Measurements from ENCODE around the gene LRPAP1.
"Not testable (repeated sequence)": the region's sequence is repeated elsewhere in the genome, so short reads cannot be mapped to it uniquely, and the experiment has no call there.

The LRPAP1 gene

DNA sequence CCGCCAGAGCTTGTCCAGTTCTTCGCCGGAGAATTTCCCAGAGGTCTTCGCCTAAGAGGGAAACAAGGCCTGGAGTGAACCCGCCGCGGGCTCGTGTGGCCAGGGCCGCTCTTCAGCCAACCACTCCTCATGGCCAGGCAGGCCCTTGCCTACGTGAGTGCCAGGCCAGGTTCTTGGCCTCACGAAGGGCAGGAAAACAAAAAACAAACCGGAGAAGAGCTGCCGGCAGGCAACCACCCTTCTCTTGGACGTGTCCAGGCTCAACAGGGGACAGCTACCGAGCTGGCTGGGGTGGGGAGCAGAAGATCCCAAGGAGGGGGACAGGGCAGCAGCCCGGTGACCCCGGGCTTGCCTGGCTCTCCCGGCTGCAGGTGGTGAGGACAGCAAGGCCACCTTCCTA lies 13.3 kb downstream of the LRPAP1 start:
- DNase-seq (ENCODE audit: low read depth in 2 of 2), result no peak

DNA sequence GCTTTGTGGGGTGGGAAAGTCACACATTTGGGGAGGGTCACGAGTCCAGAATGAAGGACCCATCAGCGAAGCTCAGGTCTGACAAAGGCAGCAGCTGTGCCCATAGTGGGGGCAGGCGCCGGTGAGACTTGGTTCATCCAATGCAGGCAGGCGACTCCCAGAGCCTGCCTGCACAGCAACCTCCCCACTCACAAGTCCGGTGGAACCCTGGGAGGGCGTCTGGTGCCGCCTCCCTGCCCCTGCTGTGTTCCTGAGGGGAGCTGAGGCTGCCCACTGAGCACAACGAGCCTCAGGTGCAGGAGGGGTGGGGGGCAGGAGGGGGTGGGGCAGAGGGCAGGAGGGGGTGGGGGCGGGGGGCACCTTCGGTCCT lies 13.7 kb downstream of the LRPAP1 start:
- no peak for DNase-seq (ENCODE audit: low read depth in 2 of 2)

DNA sequence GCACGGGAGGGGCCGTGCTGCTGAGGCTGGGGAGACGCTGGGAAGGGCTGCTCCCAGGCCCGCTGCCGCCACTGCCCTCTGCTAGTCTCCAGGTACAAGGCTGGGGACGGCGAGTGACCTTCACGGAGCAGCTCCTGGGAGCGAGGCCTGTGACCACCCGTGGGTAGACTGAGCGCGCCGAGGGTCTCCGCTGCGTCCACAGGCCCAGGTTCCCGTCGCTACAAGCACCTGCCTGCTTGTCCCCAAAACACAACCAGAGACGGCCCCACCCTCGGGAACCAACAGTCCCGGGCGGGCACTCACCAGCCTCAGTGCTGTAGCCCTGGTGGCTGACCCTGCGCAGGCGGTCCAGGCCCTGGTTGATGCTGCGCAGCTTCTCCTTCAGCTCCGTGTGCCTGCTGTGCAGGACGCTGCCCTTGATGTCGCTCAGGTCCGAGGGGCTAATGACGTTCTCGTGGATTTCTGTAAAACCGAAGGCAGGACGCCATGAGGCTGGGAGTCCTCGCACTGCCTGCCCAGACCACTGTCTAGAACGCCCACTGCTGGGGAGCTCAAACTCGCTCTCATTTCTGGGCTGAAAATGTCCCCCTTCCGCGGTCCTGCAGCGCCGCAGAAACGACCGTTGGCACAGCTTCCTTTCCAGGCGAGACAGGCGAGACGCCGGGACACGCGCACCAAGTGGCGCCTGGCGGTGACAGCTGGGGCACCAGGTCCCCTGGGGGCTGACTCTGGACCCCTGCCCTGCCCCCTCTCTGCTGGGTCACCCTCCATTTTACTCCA lies 14.3 kb downstream of the LRPAP1 start:
- no peak for DNase-seq (ENCODE audit: low read depth in 2 of 2)

DNA sequence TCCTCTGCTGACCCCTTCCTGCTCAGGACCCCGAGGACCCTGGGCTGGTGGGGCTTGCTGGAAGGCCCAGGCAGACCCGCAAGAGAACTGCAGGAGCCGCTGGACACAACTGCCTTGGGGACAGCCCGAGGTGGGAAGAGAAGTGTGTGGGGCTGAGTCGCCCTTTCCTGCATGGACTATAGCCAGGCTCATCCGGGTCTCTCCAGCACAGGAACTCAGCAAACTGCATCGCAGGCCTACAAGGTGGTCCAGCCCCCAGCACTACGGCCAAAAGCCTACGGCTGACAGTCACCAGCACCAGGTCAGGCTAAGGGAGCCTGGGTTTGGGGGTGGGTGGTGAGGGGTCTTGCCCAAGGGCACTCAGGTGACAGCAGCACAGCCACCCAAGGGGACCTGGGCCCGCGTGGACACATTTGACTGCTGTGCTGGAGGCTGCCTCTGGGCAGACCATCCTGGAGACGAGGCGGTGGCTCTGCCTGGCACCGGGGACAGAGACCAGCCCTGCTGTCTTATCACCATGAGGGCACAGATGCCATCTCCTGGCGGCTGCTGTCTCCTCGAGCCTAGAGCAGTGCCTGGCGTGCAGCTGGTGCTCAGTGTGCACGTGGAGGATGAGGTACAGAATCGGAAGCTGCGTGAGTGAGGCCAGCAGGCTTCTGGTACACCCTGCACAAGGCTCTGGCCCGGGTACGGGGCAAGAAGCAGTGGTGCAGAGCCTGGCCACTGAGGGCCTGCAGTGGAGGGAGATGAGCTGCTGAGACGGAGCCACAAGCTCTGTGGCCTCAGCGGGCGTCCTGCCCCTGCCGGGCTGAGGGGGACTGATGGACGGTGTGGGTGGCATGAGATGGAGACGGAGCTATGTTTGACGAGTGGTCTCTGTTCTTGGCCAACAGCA lies 15.1 kb downstream of the LRPAP1 start:
- no peak for DNase-seq (ENCODE audit: low read depth in 2 of 2)

DNA sequence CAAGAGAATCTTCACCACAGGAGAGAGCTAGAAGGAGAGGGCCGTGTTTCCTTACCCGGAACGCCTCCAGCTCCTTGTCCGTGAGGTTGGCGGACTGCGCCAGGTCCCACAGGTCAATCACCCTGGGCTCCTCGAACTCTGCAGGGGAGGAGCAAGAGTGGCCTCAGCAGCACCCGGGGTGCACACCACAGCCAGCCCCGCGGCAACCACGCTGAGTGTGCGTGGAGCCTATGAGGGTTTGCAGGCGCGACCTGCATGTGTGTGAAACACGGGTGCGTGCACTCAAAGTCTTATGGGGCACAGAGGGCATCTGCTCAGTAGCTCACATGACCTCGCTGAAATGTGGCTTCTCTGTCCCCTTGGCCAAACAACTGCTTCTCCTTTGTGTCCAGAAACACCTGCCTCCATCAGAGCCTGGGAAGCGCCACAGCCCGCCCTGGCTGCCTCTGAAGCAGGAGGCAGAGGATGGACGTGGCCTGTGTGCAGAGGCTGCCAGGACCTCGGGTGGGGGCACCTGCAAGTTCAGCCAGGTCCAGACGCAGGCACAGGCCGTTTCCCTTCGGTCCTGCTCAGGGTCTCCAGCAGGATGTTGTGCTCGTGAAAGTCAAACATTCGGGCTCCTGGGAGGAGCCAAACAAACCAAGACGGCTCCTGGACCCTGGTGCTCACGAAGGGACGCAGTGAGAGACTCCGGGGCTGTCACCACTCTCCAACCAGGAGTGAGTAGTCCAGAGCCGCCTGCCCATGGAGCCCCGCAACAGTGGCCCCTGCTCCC lies 16.0 kb downstream of the LRPAP1 start:
- no peak for DNase-seq (ENCODE audit: low read depth in 2 of 2)

DNA sequence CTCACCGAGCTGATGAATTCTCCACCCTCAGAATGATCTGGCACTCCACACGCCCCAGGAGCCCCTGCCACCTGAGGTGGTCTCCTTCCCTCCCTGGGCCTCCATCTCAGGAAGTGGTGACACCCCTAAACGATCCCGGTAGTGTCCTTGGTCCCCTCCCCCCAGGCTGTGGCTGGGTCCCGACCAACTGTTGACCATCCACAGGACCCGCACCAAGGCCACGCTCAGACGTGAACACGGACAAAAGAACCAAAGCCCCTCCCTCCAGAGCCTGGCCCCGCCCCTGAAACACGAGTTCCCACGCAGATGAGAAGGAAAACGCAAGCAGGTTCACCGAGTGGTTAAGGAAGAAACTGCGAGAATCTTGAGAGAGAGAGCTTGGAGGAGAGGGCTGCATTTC lies 16.6 kb downstream of the LRPAP1 start:
- DNase-seq (ENCODE audit: low read depth in 2 of 2), result no peak

DNA sequence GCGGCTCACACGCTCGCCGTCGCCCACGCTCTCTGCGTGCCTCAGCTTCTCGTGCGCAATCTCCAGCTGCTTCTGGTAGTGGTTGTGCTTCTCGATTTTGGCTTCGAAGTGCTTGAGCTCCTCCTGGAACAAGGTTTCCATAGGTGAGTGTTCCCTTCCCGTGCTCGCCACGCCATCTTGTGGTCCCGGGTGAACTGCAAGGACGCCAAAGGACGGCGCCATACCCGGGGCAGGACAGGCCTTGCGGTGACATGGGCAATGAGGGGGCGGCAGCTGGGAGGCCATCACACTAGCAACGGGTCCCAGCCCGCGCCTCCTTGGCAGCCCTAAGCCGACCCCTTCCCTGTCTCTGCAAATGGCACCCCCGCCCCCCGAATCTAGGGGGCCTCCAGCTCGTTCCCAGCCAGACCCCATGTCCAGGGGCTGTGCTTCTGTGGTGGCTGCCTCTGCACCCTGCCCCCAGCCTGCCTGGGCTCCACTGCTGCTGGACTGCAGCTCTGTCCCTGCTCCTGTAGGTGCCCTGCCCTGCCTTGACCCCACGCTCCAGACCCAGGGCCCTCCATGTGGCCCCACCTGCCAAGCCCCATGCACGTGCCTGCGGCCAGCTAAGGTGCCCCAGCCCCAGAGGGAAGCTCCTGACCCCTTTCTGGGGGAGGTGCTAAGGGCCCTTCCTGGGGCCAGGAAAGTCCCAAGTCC lies 17.3 kb downstream of the LRPAP1 start:
- DNase-seq (ENCODE audit: low read depth in 2 of 2), result no peak

DNA sequence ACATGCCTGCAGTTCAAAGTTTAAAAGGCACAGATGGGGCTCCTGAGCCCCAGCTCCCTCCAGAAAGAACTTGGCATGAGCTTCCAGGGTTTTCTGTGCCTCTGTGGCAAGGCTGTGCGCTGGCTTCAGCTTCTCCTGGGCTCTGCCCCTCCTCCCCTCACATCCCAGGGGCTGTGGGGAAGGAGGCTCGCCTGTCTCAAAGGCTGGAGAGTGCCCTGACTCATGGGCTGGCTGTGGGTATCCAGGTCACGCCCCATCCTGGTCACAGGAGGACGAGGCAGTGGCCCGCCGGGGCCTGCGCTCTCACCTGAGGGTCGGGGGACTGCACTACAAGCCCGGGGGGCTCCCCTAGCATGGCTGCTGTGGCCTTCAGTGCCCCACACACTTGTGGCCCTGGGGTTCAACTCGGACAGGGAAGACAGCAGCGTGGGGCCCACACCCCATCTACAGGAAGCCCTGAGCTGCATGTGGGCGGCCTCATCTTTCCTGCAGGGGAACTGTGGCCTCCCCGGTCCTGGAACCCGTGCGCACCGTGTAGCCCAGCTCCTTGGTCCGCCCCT lies 17.9 kb downstream of the LRPAP1 start:
- no peak for DNase-seq (ENCODE audit: low read depth in 2 of 2)

DNA sequence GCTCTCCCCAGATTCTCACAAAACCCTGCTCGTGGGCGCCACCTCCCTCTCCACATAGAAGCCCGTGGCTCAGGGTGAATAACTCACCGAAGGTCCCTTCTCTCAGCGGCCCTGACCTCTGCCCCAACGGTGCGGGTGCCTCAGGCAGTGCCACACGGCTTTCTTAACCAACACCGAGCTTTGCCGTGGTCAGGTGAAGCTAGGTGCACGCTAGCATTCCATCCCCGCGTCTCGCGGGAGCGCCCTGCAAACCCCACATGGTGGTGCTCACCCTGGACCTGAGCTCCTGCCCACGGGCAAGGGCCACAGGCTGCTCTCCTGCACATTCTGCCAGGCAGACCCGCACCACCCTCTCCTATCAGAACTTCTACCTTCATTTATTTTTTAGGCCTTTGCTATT lies 18.4 kb downstream of the LRPAP1 start:
- no peak for DNase-seq (ENCODE audit: low read depth in 2 of 2)

DNA sequence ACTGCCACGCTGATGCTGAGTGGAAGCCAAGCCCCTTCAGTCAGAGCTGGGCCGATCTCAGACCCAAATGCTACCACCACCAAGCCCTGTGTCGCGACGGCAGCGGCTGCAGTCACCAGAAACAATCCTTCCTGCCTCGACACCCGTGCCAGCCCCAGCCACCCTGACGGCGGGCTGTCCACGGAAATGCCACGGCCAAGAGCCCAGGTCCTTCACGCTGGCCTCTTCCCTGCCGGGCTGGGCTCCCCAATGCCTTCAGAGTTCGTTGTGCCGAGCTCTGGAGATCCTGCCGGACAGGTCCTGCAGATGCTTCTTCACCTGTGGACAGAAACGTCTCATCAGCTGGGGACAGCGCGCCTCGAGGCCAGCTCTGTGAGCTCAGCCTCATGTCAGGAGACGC lies 19.5 kb downstream of the LRPAP1 start:
- DNase-seq (ENCODE audit: low read depth in 2 of 2), result no peak

DNA sequence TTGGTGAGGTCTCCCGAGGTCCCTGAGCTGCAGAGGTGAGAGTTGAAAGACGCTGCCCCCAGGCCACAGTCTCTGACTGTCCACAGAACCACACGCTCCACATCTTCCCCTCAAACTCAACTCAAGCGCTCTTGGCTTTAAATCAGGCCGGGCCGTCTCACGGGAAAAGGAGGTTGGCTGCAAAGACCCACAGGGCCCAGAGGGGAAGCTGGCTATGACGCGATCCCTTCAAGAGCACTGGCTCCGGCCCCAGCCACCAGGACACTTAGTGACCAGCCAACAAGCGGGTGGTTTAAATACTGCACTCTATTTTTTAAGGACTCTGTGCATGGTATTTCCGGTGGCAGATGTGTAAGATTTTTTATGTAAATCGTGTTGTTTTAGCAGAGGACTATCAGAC lies 19.9 kb downstream of the LRPAP1 start:
- no peak for DNase-seq (ENCODE audit: low read depth in 2 of 2)

DNA sequence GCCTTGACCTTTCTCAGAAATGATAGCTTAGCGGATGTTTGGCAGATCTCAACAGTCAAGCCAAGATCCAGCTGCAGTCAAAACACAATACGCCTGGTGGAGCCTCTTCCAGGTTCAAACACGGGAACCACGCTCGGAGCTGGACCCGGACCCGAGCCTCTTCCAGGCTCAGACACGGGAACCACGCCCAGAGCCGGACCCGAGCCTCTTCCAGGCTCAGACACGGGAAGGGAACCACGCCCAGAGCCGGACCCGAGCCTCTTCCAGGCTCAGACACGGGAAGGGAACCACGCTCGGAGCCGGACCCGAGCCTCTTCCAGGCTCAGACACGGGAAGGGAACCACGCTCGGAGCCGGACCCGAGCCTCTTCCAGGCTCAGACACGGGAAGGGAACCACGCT lies 20.6 kb downstream of the LRPAP1 start:
- not testable (repeated sequence) for DNase-seq (ENCODE audit: low read depth in 2 of 2)

DNA sequence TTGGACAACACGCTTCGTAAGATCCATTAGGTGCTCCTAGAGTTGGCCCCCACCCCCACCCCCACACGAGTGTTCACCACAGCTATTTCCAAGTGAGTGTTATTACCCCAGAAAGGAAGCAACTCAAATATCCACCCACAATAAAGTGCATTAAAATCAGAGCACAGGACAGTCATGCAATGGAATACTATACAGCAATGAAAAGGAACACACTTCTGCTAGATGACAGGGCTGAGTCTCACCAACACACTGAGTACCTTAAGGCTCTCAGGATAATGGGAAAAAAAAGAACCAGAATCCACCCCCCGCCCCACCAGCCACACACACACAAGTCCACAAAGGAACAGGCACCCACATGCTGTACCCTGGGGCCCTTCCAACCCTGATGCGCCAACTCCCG lies 21.0 kb downstream of the LRPAP1 start:
- DNase-seq (ENCODE audit: low read depth in 2 of 2), result no peak

DNA sequence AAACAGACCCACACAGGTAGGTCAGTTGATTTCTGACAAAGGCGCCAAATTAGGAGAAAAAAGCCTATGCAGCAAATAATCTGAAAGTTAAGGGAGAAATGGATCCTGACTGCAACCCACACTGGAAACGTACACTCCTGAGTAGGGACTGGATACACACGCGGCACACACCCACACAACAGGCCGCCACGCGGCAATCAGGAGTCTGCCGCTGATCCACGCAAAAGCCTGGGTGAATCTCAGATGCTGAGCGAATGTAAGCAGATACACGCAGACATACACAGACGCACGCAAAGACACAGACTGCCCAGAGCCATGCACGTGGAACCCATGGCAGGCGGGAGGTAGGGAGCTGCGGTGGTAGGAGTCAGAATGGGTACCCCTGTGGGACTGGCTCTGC lies 21.7 kb downstream of the LRPAP1 start:
- DNase-seq (ENCODE audit: low read depth in 2 of 2), result no peak

DNA sequence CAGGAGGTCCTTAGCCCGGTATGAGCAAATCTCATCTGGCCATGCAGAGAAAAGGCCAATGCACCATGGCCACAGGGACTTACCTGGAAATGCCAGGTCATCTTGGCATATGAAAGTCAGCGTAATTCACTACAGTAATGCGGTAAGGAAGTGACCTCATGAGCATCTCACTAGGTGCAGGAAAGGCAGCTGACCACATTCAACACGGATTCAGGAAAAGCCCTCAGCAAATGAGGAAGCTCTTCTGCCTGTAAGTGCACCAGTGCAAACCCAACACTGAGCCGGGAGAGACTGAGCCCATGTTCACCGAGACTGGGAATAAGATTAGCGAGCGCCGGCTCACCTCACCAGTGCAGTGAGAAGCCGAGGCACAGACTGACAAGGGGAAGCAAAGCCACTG lies 23.7 kb downstream of the LRPAP1 start:
- DNase-seq (ENCODE audit: low read depth in 2 of 2), result no peak

DNA sequence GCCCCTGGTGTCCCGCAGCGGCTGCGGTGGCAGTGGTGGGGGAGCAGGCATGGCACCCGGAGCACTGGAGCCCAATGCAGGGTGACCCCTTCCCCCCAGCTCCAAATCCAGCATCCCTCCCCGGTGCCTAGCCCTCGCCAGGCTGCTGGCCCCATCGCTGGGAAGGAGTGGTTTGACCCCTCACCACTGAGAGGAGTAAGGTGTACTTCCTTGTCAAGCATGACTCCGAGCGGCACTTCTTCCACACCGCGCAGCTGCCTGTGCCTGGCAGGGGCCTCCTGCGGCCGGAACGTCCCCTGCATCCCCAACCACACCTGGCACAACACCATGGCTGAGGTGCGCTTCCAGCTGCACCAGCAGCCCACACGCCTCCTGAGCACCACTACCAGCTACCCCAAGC lies 27.0 kb downstream of the LRPAP1 start:
- no peak for DNase-seq (ENCODE audit: low read depth in 2 of 2)

DNA sequence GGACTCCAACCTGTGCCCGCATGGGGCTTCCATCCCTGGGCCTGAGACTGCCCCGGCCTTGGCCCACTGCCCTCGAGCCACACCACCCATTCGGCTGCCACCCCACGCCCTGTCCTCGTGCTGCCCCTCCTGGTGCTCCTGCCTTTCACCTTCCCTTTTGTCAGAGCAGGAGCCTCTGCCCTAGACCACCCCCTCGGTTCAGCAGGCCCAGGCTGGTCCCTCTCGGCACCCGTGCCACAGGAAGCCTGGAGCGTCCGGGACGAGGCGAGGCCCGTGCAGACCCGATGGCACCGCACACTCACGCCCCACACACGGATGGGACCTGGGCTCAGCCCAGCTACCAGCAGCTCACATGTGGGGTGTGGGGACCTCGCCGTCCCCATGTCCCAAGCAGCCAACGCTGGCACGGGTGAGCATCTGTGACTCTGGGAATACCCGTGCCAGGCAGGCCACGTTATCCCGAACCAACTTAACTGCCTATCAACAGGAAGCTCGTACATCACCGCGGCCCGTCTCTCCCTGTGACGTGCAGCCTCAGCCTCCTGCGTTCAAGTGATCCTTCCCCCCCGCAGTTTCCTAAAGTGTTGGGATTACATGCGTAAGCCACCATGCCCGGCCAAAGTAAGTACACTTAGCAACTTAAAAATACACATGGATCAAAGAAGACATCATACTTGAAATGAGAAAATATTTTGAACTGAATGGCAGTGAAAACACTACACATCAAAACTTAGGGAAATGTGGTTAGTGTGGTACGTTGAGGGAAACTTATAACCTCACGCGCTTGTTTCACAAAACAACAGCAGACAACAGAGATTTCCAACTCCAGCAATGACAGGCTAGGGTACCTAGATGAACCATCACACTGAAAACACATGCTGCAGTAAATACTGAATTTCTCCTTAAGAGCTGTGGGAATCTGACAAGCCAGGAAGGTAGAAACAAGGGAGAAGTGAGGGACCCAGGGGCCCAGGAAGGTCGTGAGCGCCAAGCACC lies 29.0 kb downstream of the LRPAP1 start:
- no peak for DNase-seq (ENCODE audit: low read depth in 2 of 2)

DNA sequence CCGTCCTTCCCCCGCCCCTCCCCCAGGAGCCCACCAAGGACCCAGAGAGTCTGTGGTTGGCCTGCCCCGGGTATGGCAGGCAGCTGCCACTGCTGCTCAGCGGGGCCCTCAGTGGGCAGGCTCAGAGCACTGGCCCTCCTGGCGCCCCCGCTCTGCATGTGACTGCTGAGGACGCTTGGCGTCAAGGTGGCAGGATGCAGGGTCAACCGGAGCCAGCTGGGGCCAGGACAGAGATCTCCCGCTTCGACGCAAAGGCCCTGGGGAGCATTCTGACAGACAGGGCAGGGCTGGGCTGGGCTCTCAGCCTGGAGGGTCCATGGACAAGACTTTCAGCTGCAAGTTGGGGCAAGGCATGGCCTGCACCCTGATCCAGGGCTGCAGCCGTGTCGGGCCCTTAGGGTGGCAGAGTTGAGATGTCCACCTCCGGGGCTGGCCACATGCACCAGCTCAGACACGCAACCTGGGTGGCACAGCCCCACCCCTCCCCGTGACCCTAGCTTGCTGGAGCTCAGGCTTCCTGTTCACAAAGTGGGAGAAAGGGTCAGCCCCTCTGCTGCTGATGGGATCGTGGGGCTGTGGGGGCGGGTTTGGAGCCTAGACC lies 30.3 kb downstream of the LRPAP1 start:
- no peak for DNase-seq (ENCODE audit: low read depth in 2 of 2)

DNA sequence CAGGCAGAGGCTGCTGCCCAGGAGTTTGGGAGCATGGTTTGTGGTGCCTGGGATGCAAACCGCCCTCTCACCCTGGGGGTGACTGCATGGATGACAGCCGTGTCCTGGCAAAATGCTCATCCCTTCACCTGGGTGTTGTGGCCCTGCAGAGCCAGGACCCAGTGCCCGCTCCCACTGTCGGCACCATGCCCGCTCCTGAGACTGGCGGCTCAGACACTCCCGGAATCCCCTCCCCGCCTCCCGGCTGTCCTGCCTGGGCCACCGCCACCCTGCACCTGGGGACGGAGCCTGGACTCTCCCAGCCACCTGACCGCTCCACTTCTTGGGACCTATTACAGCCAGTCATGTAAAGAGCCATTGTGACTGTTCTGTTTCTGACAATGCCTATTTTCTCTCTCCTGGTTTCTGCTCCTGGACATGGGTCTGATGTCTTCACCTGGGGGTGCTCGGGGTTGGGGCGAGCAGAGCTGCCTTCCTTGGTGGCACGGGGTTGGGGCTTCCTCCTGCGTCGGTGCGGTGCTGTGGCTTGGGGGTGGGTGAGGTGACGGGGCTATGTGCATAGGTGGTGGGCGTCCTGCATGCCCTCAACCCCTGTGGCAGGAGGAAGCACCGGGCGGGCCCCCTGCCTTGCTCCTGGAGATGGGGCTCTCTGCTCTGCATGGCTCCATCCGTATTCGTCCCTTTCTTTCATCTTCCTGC lies 30.9 kb downstream of the LRPAP1 start:
- DNase-seq (ENCODE audit: low read depth in 2 of 2), result no peak

Data from stimulated activated CD8-positive, alpha-beta memory T cell treated with anti-CD3 and anti-CD28 coated beads, Interleukin-7, amount 100 ng/mL, for 4 hours (primary cell).